Activated T-cell treated with anti-CD3 and anti-CD28 coated beads for 1 hour (primary cell): ENCODE measurements around the gene SNU13.
"Not testable (repeated sequence)": the region's sequence is repeated elsewhere in the genome, so short reads cannot be mapped to it uniquely, and the experiment has no call there.

Source experiments
- DNase-seq: peaks from one replicate; pipeline ENCODE4 v3.0.0-alpha.2; 2020; ENCODE audit warnings: low read depth

The SNU13 gene

DNA sequence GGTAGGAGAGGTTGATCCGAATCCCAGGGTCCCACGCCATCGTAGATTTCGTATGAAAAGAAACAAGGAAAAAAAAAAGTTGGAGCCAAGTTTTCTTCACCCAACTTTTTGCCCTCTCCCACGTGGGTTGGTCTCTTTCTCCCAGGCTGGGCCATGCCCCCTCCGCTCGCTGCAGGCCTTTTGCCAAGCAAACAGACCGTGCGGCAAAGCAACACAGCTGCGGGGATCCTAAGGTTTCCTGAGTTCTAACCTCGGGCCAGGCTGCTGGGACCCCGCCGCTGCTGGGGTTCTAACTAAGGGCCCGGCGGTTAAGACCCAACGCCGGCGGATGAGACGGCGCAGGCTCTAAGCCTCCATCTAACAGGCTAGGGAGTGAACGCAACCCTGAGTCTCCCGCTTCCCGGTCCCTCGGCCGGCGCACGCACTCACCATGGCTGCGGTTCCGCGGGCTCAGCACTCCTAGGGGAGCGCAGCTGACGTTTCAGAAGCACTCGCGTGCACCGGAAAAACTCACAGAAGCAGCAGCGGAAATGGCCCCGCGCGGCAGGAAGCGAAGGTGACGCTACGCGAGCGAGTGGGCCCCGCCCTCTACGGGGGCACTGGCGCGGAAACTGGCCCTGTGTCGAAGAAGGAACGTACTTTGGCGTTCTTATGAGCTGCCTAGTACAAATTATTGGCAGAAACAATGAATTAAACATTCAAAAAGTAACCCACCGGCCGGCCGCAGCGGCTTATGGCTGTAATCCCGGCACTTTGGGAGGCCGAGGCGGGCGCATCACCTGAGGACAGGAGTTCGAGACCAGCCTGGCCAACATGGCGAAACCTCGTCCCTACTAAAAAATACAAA lies at the start of gene SNU13:
Gene SNU13 (minus strand): TSS at position 503 of the 847 bp plus-strand sequence. CDS start 71 bp downstream, at position 432.
- peak; percentile 85 for DNase-seq

DNA sequence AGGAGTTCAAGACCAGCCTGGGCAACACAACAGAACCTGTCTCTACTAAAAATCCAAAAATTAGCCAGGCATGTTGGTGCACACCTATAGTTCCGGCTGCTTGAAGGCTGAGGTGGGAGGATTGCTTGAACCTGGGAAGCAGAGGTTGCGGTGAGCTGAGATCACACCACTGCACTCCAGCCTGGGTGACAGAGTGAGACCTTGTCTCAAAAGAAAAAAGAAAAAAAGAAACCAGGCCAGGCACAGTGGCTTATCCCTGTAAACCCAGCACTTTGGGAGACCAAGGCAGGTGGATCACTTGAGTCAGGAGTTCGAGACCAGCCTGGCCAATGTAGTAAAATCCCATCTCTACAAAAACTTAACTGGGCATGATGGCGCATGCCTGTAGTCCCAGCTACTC lies 44.6 kb upstream of the SNU13 start:
- DNase-seq, result not testable (repeated sequence)

- no peak for DNase-seq
Measured at GRCh38 chr22:41732096-41732772, 43.6 kb upstream of the SNU13 start.

DNA sequence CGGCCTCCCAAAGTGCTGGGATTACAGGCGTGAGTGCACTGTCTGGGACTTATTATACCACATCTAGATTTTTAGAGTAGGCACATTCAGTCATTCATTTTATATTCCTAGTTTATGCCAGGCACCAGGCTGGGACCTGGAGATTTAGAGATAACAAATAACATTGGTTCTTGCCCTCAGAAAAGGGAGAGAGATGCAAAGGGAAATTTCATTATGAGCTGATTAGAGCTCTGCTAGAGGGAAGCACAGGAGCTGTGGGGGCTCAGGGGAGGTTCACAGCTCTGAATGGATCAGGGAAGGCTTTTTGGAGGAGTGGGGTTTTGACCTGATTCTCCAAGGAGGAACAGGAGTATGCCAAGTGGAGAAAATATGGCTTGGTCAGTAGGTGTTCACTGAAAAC lies 42.9 kb upstream of the SNU13 start:
- no peak for DNase-seq

DNA sequence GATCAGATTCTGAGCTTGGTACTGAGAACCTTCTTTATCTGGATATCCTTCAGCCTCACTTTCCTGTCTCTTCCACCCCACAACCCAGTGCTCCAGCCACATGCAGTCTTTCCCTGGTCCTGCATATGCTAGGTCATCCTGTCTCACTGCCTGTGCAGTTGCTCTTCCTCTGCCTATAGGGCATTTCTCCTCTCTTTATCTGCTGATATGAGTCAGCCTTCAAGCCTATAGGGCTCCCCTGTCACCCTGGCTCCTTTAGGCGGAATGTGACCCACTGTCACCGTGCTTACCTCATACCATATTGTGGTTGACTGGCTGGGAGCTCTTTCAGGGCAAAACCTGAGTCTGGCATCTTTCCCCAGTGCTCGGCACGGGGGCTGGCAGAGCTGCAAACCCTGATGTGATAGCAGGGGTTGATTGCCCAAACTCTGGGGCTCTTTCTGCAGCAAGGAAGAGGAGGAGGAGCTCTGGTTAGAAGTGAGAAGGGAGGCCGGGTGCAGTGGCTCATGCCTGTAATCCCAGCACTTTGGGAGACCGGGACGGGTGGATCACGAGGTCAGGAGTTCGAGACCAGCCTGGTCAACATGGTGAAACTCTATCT lies 36.9 kb upstream of the SNU13 start:
- no peak for DNase-seq

DNA sequence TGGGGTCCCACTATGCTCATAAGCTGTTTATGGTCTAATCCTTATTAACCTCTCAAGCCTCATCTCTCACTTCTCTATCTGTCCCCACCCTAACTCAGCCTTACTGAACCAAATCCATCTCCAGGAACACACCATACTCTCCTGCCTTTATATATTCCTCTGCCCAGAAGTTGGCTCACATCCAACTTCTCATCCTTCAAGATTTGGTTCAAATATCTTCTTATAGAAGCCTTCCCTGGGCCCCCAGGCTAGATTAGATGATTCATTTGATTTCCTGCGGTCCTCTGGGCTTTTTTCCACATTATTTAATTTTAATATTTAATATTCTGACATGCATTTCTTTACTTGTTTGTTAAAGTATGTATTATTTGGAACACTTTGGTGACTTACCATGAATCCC lies 33.8 kb upstream of the SNU13 start:
- no peak for DNase-seq

DNA sequence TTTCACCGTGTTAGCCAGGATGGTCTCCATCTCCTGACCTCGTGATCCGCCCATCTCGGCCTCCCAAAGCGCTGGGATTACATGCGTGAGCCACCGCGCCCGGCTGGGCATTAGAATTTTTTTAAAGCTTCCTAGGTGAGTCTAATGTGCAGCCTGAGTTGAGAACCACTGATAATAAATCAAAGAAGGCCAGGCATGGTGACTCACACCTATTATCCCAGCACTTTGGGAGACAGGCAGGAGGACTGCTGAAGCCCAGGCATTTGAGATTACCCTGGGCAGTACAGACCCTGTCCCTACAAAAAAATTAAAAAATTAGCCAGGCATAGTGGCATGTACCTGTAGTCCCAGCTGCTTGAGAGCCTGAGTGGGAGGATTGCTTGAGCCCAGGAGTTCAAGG lies 24.3 kb upstream of the SNU13 start:
- DNase-seq, result no peak

DNA sequence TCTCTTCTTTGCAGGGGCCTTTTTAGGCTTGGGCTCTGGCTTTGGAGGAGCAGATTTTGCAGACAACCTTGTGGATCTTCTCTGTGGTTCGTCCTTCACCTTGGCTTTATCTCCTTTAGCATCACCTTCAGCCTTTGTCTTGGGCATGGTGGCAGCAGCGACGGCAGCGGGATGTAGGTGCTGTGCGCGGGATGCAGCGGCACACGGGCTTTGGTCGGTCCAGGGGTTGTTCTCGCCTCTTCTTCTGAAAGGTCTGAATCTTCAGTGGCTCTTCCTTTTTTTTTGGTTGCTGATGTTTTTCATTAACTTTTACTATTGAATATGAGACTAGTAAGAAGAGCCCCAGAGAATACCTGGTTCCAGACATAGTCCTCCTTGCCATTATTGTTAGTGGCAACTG lies 20.7 kb upstream of the SNU13 start:
- no peak for DNase-seq

DNA sequence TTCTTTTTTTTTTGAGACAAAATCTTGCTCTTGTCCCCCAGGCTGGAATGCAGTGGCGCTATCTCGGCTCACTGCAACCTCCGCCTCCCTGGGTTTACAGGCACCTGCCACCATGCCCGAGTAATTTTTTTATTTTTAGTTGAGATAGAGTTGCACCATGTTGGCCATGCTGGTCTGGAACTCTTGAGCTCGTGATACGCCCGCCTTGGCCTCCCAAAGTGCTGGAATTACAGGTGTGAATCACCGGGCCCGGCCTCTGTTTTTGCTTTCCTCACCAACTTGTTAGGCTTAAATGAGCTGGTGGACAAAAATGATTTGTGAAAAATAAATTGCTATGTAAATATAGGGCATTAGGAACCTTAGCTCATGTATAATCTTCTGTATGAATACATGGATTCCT lies 14.1 kb upstream of the SNU13 start:
- DNase-seq, result no peak

- DNase-seq, result no peak
Measured at GRCh38 chr22:41700108-41700364, 11.4 kb upstream of the SNU13 start.

GRCh38 chr22:41699264-41700107 lies 10.8 kb upstream of the SNU13 start, which contains the start of gene MEI1:
Gene MEI1, plus strand, starts transcription at chr22:41699503. Its CDS starts 36 bp downstream, at chr22:41699539.
- peak; percentile 91 for DNase-seq

DNA sequence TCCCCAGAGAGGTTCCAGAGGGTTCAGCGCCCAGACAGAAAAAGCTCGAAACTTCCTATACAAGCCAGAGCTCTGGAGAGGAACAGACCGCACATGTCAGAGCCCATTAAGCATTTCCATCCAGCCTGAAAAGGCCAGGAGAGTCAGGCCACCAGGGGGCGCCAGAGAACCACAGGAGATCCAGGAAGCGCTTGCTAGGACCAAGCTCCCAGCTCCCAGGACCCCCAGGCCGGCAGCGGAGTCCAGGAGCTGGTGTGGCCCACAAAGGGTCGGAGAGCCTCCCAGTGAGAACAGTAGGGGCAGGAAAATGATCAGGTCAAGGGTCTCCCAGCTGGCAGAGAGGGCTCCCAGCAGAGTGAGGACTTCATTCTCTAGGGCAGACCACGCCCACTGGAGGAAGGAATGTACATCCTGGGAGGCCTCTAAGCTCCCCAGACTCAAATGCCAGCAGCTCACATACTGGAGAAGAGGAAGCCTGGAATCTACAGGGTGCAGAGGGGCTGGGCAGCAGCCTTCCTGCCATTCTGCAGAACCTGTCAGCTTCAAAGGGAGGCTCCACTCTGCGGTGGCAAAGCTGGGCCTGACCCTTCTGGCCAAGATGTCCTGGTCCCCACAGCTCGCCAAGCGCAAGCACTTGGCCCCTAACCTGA lies 8.6 kb upstream of the SNU13 start:
- peak; percentile 99 for DNase-seq

DNA sequence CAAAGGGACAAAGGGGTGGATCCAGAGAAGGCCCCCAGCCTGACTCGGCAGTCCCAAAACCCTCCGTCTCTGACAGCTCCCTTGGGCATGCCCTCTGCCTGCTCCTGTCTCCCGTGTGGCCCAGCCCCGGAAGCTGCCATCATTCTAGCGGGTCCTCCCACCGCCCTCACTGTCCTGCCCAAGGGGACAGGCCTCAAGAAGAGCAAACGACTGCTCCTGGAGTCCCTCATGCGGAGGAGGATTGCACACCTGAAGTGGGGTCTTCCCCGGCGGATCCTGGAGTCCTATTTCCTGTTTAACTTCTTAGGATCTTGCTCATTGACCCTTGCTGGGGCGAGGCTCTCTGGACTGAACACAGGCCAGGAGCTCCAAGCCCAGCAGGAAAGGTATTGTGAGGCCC lies 8.0 kb upstream of the SNU13 start:
- no peak for DNase-seq

GRCh38 chr22:41695211-41695610 lies 6.5 kb upstream of the SNU13 start:
- DNase-seq, result no peak

DNA sequence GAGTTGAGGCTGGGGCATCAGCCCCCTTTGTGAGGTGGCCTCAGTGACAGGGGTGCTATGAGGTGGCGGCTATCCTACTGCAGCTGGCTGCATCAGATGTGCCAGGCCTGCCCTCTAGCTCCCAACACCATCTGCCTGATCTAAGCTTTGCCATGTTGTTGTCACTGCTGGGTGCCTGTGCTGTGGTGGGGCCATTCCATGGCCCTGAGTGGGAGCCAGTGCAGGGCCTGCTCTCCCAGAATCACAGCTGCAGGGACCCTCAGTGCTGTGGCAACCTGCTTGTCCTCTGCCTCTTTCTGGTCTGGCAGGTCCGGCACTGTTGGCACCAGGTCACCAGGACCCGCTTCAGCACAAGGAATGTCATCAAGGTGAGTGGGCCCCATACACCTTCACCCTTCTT lies 1.8 kb upstream of the SNU13 start:
- no peak for DNase-seq

- no peak for DNase-seq
Measured at GRCh38 chr22:41687901-41688364, 734 bp downstream of the SNU13 start.

DNA sequence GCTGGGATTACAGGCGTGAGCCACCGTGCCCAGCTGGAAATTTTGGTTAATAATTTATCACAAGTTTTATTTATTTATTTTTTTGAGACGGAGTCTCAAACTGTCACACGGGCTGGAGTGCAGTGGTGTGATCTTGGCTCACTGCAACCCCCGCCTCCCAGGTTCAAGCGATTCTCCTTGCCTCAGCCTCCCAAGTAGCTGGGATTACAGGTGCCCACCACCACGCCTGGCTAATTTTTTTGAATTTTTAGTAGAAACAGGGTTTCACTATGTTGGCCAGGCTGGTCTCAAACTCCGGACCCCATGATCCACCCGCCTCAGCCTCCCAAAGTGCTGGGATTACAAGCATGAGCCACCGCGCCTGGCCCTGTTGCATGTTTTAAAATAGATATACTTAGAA lies 1.8 kb downstream of the SNU13 start:
- not testable (repeated sequence) for DNase-seq

DNA sequence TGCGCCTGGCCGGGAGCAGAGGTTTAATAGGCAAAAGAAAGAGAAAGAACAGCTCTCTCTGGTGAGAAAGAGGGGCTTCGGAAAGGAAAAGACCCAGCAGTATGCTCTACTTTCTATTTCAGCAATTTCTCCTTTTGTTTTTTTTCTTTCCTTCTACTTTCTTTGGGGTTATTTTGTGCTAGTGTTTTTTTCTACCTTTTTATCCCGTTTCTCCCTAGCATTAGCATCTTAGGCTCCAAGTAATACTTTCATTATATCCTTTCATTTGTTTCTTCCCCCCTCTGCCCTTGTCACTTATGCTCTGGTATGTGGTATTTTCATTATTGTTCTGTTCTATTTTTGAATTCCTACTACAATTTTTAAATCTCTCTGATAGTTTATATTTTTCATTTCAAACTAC lies 4.5 kb downstream of the SNU13 start:
- no peak for DNase-seq

- no peak for DNase-seq
Measured at GRCh38 chr22:41683616-41684015, 5.1 kb downstream of the SNU13 start.

DNA sequence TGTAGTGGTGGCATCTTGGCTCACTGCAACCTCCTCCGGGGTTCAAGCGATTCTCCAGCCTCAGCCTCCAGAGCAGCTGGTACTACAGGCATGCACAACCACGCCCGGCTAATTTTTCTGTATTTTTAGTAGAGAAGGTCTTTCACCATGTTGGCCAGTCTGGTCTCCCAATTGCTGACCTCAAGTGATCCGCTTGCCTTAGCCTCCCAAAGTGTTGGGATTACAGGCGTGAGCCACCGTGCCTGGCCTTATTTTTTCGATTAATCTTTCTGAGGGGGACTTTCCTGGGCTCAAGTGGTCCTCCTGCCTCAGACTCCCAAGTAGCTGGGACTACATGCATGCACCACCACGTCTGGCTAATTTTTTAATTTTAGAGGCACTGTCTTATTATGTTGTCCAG lies 5.6 kb downstream of the SNU13 start:
- DNase-seq, result no peak

- DNase-seq, result peak; percentile 72
Measured at GRCh38 chr22:41682033-41682807, 6.4 kb downstream of the SNU13 start.
